Measurements from ENCODE around the gene TRMT10A.

The TRMT10A gene

GRCh38 chr4:99518601-99519295 is 45.1 kb downstream of the TRMT10A start:
- no peak for DNase-seq (ENCODE audit: extremely low read depth, low read depth)
- no peak for TF ChIP-seq CTCF (IDR thresholded peaks at IDR 0.05; ENCODE audit: low read depth, low read length)

GRCh38 chr4:99510721-99511120 is 53.1 kb downstream of the TRMT10A start, which contains the start of gene C4orf17:
Gene C4orf17 (plus strand): TSS chr4:99511021. CDS start chr4:99513082, 2,061 bp downstream.
- DNase-seq (ENCODE audit: extremely low read depth, low read depth): no peak
- no peak for TF ChIP-seq CTCF (IDR thresholded peaks at IDR 0.05; ENCODE audit: low read depth, low read length)

GRCh38 chr4:99507762-99508161 is 56.1 kb downstream of the TRMT10A start:
- no peak for DNase-seq (ENCODE audit: extremely low read depth, low read depth)

GRCh38 chr4:99507349-99507748 is 56.5 kb downstream of the TRMT10A start:
- no peak for TF ChIP-seq CTCF (IDR thresholded peaks at IDR 0.05; ENCODE audit: low read depth, low read length)

More at GRCh38 chr4:99507762-99508161, 56.1 kb downstream of the TRMT10A start:
- TF ChIP-seq CTCF (IDR thresholded peaks at IDR 0.05; ENCODE audit: low read depth, low read length): no peak

GRCh38 chr4:99506781-99507180 is 57.1 kb downstream of the TRMT10A start:
- no peak for TF ChIP-seq CTCF (IDR thresholded peaks at IDR 0.05; ENCODE audit: low read depth, low read length)
- DNase-seq (ENCODE audit: extremely low read depth, low read depth): no peak

More at GRCh38 chr4:99507349-99507748, 56.5 kb downstream of the TRMT10A start:
- no peak for DNase-seq (ENCODE audit: extremely low read depth, low read depth)

GRCh38 chr4:99504804-99505502 is 58.9 kb downstream of the TRMT10A start:
- no peak for TF ChIP-seq CTCF (IDR thresholded peaks at IDR 0.05; ENCODE audit: low read depth, low read length)
- no peak for DNase-seq (ENCODE audit: extremely low read depth, low read depth)
